Omental fat pad (tissue), 4 donors: ENCODE data around the gene ASCL3. TPM values are rescaled to one million over a fixed set of nuclear protein-coding genes. Genes with fewer than 3 reads are reported as not detected.
"Not testable (repeated sequence)": the region's sequence is repeated elsewhere in the genome, so short reads cannot be mapped to it uniquely, and the experiment has no call there.

Source experiments
- ATAC-seq: fragments of 150-250 bp; one replicate; pipeline ENCODE4 v1.9.1; 2016; ENCODE audit warnings: mild to moderate bottlenecking, moderate library complexity; ENCODE audit not compliant: low FRiP score
- DNase-seq: peaks from one replicate; pipeline ENCODE4 v3.0.0-alpha.2; 2019; ENCODE audit warnings: low spot score
- CTCF ChIP-seq, 3 donors: fragments of 450-650 bp; IDR thresholded peaks; one replicate each; pipeline ENCODE4 v1.5.1; 2016 to 2017; ENCODE audit warnings: antibody characterized with exemption in 3 of 3, mild to moderate bottlenecking in 3 of 3, moderate library complexity in 2 of 3
- total RNA-seq, 4 donors: library from RNA; depleted of rRNA; stranded (reverse); fragments of >200 nt; gene quantifications; one replicate each; pipeline ENCODE4 v1.1.0, GENCODE V29; 2016

Gene ASCL3
- total RNA-seq, 4 donors from 2014 or later, result not detected

DNA sequence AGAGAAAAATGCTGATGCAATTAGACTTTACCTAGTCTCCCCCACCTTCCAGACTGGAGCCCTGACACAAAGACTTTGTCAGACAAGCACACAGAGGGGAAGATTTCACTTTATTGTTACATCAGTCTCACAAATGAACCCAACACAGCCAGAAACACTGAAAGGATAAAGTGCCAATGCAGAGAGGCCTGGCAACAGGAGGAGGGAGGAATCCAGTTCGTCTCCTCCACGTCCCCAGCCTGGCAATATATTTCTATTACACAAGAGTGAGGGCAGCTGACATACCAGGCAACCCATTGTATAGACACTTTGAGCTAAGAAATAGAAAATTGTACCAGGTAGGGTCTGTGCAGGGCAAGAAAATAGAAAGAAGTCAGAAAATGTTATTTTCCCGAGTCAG, 37.7 kb upstream of the ASCL3 start:
- ATAC-seq, result no peak
- DNase-seq, result no peak
- TF ChIP-seq CTCF (IDR thresholded peaks at IDR 0.05), result no peak

- DNase-seq, ATAC-seq: not testable (repeated sequence)
Measured at GRCh38 chr11:8979365-8979764, 36.5 kb upstream of the ASCL3 start.

GRCh38 chr11:8973121-8973520, 30.3 kb upstream of the ASCL3 start:
- DNase-seq, result no peak
- ATAC-seq, result no peak
- no peak for TF ChIP-seq CTCF (IDR thresholded peaks at IDR 0.05)

GRCh38 chr11:8971924-8972316, 29.1 kb upstream of the ASCL3 start:
- DNase-seq (no peak), ATAC-seq (no peak)
- no peak for TF ChIP-seq CTCF (IDR thresholded peaks at IDR 0.05)

DNA sequence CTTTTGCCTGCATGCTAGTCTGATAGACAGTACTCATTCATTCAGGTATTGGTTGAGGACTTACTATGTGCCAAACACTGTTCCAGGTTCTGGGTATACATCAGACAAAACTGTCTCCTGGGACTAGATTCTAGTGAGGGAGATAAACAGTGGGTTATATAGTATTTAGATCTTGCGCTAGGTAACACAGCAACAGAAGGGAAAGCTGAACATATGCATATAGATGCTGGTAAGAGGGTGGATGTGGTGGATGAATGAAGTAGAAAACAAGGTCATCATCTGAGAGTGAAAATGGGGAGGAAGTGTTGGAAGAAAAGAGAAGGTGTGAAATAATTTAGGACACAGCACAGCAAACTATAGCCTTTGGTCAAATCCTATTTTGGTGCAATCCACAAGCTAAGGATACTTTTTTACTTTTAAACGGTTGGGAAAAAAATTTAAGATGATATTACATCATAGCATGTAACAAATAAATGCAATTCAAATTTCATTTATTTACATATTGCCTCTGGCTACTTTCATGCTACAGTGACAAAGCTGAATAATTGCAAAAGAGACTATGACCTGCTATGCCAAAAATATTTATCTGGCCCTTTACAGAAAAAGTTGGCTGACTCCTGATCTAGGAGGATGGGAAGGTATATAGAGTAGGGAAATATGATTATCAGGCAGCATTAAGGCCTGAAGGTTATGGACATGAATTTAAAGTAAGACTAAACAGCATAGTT, 28.5 kb upstream of the ASCL3 start:
- no peak for TF ChIP-seq CTCF (IDR thresholded peaks at IDR 0.05)
- ATAC-seq (no peak), DNase-seq (no peak)

- no peak for TF ChIP-seq CTCF (IDR thresholded peaks at IDR 0.05)
- DNase-seq (no peak), ATAC-seq (no peak)
Measured at GRCh38 chr11:8967184-8967583, 24.4 kb upstream of the ASCL3 start.

- no peak for TF ChIP-seq CTCF (IDR thresholded peaks at IDR 0.05)
- peak; percentile 67 for DNase-seq
- ATAC-seq, result peak; percentile 93
Measured at GRCh38 chr11:8964324-8965320, 21.8 kb upstream of the ASCL3 start, which contains the start of gene TMEM9B. TSS of gene TMEM9B (minus strand) at chr11:8964442. CDS start at chr11:8964313, 129 bp downstream.
